Inflammatory macrophage treated with lipopolysaccharide for 4 hours (primary cell): Measurements from ENCODE around the gene FZD1.

ENCODE experiments used
- DNase-seq: peaks from one replicate; pipeline ENCODE4 v3.0.0-alpha.2; 2020

The FZD1 gene

GRCh38 chr7:91264046-91264923 is at the start of gene FZD1:
Gene FZD1, plus strand, starts transcription at chr7:91264433. Its CDS starts 448 bp downstream, at chr7:91264881.
- DNase-seq, result peak; percentile 97

GRCh38 chr7:91226411-91226810 is 37.8 kb upstream of the FZD1 start:
- no peak for DNase-seq

GRCh38 chr7:91228327-91228726 is 35.9 kb upstream of the FZD1 start:
- DNase-seq, result no peak

DNA sequence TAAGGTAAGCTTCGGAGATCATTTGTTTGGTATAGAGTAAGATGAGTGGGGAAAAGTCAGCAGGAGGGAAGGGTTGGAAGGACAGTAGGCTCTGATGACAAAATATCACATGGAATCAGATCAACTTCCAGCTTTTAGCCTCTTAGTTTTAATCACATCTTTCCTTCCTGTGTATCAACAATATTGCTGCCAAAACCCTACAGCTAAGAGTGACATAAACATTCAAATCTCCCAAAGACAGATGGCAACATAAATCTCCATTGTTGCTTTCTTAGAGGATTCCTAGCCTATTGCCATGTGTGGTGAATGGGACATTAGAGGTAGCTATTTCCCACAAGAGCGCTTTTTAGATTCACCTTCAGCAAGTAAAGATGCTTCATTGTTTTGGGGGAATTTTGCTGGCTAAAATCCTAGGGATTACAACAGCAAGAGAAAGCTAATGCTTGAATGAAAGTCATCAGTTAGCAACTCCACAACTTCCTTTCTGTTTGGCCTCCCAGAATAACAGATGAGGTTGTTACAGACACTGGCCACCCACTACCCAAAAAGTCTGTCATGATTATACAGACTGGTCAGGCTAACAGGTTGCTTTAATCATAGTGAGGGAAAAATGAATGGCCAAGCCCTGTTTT is 35.2 kb upstream of the FZD1 start:
- DNase-seq, result no peak

- no peak for DNase-seq
Measured at GRCh38 chr7:91230100-91230499, 34.1 kb upstream of the FZD1 start.

DNA sequence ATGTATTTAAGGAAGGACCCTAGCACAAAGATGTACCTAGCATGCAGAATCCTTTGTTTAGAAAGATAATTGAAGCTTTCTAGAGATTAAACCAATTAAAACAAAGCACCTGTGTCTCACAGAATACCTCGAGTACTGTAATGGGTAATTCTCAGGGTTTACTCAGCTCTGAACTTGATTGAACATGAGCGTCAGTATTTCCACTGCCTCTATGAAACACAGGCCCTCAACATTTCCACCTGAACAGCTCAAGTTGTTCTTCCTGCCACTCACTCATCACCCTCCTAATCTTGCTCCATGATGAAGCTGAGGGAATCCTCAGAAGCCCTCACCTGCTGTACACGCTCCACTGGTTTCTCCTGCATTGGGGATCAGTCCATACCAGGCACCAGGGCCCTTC is 33.7 kb upstream of the FZD1 start:
- no peak for DNase-seq

GRCh38 chr7:91233212-91233611 is 31.0 kb upstream of the FZD1 start:
- no peak for DNase-seq

DNA sequence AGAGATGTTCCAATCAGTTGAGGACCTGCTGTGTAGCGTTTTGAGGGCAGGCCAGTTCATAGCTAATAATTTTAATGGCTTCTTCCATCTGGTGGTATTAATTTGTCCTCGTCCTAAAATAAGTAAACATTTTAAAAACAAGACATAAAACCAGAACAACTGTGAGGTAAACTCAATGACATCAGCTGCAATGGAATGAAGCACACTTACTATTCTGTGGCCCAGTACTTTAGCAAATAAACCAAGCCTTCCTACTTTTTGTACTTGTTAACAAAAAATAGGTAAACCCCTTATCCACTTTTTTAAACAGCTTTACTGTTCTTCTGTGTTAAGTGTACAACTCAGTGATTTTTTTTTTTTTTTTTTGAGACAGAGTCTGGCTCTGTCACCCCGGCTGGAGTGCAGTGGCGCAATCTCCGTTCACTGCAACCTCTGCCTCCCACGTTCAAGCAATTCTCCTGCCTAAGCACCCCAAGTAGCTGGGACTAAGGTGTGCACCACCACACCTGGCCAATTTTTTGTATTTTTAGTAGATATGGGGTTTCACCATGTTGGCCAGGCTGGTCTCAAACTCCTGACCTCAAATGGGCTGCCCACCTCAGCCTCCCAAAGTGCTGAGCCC is 28.9 kb upstream of the FZD1 start:
- DNase-seq, result no peak

DNA sequence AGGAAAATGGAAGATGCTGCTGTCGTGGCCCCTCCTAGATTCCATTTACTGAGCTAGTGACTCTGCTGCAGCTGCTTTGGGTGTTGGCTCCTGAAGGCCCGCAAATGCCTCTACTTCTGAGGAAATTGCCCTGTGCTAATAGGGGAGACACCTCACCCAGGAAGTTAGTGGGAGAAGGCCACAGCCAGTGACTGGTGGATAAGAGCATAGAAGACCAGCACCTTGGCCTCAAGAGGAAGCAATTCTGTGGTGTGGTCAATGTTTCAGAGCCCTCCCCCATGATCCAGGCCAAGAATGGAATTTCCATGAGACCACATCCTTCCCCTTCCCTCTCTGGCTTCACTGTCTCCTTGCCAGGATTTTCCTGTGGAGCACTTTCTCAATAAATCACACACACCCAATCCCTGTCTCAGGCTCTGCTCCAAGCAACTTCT is 25.0 kb upstream of the FZD1 start:
- peak; percentile 84 for DNase-seq

DNA sequence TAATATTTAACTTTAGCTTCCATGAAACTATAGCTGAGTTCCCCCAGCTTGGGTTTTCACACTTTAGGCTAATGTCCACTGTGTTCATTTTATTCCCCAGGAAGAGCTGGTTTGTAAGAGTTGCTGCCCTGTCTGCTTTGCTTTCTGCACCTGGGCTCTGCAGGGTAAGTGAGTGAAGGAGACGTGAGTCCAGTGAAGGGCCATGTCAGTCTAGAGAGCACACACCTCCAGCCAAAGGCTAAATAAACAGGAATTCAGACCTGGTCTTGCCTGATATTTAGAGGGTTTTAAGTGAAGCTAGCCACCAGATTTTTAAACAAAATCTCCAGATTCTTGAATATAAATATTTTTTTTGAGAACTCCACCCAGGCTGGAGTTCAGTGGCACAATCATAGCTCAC is 24.5 kb upstream of the FZD1 start:
- no peak for DNase-seq

DNA sequence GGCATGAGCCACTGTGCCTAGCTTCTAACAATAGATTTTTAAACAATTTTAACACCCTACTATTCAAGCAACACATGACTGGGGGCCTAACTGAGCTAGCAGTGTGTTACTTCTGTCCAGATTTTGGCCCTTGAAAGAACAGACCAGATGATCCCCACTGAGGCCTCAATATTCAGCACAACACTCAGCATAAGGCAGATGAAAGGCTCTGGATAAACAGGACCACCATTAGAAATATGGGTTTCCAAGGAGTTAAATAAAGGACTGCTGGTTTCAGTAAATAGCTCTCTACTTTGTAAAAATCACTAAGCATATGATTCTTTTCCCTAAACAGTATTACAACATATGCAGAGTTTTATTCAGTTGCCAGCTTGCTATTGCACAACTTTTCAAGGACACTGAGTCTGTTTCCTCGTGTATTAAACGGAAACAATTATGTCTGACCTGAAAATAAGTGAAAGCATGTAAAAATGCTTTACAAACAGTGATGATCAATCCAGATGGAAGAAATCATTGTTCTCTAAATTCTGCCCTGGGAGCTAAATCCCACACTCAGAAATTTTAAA is 23.8 kb upstream of the FZD1 start:
- DNase-seq, result peak; percentile 72

GRCh38 chr7:91242097-91242844 is 22.0 kb upstream of the FZD1 start:
- no peak for DNase-seq

DNA sequence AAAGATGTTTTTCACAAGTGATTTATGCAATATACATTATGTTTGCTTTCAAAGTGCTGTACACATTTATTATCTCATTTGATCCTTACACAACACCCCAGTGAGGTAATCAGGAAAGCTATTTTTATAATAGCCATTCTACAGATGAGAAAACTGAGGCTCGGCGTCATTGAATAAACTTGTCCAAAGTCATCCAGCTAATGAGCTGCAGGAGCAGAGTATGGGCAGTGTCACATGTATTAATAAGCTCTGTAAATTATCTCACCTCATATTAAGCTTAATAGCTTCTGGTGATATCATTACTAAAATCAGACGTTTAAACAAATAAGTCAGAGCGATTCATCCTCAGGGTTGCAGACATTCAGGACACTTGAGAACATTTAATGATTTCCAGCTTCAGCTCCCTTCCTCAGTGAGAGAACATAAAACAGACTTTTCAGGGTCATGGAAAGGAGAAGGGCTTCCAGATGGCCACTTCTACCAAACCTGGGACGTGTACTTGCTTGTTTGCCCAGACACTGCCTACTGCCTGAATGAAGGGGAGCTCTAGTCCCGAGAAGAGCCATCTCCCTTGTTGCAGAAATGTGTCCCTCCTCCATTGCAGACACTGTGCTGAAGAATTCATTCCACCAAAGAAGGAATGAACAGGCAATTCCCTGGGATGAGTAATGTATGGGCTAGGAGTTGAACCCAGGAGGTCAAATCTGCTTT is 20.5 kb upstream of the FZD1 start:
- no peak for DNase-seq

DNA sequence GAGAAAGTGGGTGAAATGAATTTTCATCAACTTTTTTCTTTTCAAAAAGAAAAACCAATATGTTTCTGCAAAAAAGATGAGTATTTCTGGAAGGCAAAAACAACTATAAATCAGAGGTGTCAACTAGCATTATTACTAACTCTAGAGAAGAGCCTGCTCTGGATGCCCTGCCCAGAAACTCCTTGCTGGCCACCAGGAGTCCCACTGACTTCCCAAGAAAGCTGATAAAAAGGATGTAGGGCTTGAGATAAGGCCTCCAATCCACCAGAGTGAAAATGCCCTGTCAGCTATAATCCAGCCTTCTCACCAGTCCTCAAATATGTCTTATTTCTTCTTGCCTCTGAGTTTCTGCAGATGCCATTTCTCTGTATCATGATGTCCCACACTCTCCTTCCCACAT is 16.7 kb upstream of the FZD1 start:
- no peak for DNase-seq

- no peak for DNase-seq
Measured at GRCh38 chr7:91248996-91249395, 15.2 kb upstream of the FZD1 start.

- DNase-seq, result no peak
Measured at GRCh38 chr7:91249506-91250233, 14.6 kb upstream of the FZD1 start.

DNA sequence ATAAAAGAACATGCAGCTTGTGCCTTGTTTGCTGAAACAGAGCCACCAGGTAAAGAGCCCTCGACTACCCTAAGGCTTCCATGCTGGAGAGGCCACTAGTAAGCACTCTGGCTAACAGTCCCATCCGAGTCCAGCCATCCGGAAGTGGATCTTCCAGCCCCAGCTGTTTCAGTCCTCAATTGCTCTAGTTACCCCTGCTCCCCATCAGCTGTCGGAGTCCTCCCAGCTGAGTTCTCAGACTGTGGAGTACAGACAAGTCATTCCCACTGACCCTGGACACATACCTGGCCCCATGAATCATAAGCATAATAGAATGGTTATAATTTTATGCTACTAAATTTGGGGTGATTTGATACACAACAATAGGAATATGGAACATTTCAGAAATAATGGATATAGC is 13.5 kb upstream of the FZD1 start:
- no peak for DNase-seq

DNA sequence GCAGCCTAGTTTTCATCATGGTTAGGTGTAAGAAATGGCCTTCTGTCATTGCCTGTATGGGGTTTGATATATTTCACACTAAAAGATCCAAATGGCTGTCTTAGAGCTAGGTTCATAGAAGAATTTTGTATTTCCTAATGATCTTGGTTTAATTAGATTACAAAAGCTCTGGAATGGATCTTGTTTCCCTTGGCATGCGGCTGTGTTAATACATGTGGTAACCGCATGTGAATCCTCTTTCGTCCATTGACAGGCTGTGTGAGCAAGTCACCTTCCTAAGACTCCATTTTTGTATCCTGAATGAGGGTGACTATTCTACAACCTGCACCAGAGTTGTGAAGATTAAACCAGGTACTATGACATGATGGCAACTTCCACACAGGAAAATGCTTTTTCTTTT is 12.4 kb upstream of the FZD1 start:
- DNase-seq, result no peak

GRCh38 chr7:91263384-91264045 is 718 bp upstream of the FZD1 start:
- peak; percentile 26 for DNase-seq

DNA sequence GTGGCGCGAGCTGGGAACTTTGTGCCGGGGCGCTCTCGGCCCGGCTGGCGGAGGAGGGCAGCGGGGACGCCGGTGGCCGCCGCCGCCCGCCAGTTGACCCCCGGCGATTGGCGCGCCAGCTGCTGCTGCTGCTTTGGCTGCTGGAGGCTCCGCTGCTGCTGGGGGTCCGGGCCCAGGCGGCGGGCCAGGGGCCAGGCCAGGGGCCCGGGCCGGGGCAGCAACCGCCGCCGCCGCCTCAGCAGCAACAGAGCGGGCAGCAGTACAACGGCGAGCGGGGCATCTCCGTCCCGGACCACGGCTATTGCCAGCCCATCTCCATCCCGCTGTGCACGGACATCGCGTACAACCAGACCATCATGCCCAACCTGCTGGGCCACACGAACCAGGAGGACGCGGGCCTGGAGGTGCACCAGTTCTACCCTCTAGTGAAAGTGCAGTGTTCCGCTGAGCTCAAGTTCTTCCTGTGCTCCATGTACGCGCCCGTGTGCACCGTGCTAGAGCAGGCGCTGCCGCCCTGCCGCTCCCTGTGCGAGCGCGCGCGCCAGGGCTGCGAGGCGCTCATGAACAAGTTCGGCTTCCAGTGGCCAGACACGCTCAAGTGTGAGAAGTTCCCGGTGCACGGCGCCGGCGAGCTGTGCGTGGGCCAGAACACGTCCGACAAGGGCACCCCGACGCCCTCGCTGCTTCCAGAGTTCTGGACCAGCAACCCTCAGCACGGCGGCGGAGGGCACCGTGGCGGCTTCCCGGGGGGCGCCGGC is 870 bp downstream of the FZD1 start:
- DNase-seq, result peak; percentile 56
